PC-9 (cell line): Measurements from ENCODE around the gene EIF4G2.

Experiments used
- EZH2 ChIP-seq: fragments of 200-600 bp; sonication (generic); IDR thresholded peaks from 2 replicates; pipeline ENCODE4 v1.8.0; 2017; ENCODE audit warnings: antibody characterized with exemption, low read depth
- TF ChIP-seq, protein P1 (sequence below): fragments of 200-600 bp; sonication (generic); conservative IDR thresholded peaks from 2 replicates; pipeline ENCODE4 v1.6.1; 2017; ENCODE audit warnings: mixed run types, antibody characterized with exemption, mild to moderate bottlenecking, moderate library complexity

DNA sequence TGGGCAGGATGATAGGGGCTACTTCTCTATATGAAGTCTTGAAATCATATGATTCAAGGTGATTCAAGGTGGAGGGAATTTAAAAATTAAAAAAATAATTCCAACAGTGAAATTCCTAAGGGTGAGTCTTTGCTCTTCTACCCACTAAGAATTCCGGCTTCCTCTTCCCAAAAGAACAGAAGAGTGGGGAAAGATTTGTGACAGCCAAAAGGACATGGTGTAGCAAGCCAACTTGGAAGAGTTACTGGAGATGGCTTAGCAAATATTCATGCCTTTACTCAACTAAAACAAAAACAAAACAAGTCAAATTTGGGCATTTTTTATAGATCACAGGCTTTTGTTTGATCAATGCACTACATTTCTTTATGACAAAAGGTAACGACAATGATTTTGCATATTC, 36.9 kb upstream of the EIF4G2 start:
- TF ChIP-seq, protein P1, sequence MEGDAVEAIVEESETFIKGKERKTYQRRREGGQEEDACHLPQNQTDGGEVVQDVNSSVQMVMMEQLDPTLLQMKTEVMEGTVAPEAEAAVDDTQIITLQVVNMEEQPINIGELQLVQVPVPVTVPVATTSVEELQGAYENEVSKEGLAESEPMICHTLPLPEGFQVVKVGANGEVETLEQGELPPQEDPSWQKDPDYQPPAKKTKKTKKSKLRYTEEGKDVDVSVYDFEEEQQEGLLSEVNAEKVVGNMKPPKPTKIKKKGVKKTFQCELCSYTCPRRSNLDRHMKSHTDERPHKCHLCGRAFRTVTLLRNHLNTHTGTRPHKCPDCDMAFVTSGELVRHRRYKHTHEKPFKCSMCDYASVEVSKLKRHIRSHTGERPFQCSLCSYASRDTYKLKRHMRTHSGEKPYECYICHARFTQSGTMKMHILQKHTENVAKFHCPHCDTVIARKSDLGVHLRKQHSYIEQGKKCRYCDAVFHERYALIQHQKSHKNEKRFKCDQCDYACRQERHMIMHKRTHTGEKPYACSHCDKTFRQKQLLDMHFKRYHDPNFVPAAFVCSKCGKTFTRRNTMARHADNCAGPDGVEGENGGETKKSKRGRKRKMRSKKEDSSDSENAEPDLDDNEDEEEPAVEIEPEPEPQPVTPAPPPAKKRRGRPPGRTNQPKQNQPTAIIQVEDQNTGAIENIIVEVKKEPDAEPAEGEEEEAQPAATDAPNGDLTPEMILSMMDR: no peak
- no peak for TF ChIP-seq EZH2
